ENCODE measurements around the gene UQCC5. TPM values are rescaled to one million over a fixed set of nuclear protein-coding genes. Genes with fewer than 3 reads are reported as not detected.

UQCC5 gene
- total RNA-seq, 1 experiment from 2014 or later: 37.8 TPM

- Mint-ChIP-seq H3K9me3 (no peaks in the 10 kb centered on the region), H3K4me1 (peaks cover 6% of the 10 kb centered on the region; the same call in 1 of the 2 replicates), H3K27ac (no peak overlapping the region), H3K27me3 (ENCODE audit: low read depth) (no peaks in the 10 kb centered on the region), H3K36me3 (peaks cover 34% of the 10 kb centered on the region), H3K4me3 (no peak overlapping the region)
- DNase-seq (ENCODE audit: low spot score): no peak
- CTCF ChIA-PET: no interaction called here
- POLR2A ChIA-PET: no interaction called here
- TF ChIP-seq ZNF423 (CRISPR knock-in tag; IDR thresholded peaks at IDR 0.05) (no peak), JAZF1 (CRISPR knock-in tag; IDR thresholded peaks at IDR 0.05) (no peak), CTCF (IDR thresholded peaks at IDR 0.05) (no peak), USF1 (CRISPR knock-in tag; IDR thresholded peaks at IDR 0.05) (no peak), GRHL2 (CRISPR knock-in tag; IDR thresholded peaks at IDR 0.05; ENCODE audit: insufficient replicate concordance, severe bottlenecking) (no peak), MLX (CRISPR knock-in tag; IDR thresholded peaks at IDR 0.05) (no peak), ATF3 (CRISPR knock-in tag; conservative IDR thresholded peaks at IDR 0.05) (no peak), ZNF416 (CRISPR knock-in tag; IDR thresholded peaks at IDR 0.05) (no peak), IRF1 (CRISPR knock-in tag; IDR thresholded peaks at IDR 0.05) (no peak), AFF4 (CRISPR knock-in tag; IDR thresholded peaks at IDR 0.05; ENCODE audit: borderline replicate concordance) (no peak), HMGXB4 (CRISPR knock-in tag; IDR thresholded peaks at IDR 0.05) (no peak), IRF2 (CRISPR knock-in tag; IDR thresholded peaks at IDR 0.05; ENCODE audit: borderline replicate concordance, low read depth) (no peak), KAT7 (CRISPR knock-in tag; IDR thresholded peaks at IDR 0.05; ENCODE audit: borderline replicate concordance) (no peak), ZNF532 (CRISPR knock-in tag; IDR thresholded peaks at IDR 0.05; ENCODE audit: borderline replicate concordance) (no peak), FOXP1 (CRISPR knock-in tag; IDR thresholded peaks at IDR 0.05; ENCODE audit: borderline replicate concordance) (no peak), CREB1 (CRISPR knock-in tag; IDR thresholded peaks at IDR 0.05) (no peak), ZSCAN18 (CRISPR knock-in tag; IDR thresholded peaks at IDR 0.05) (no peak), NFATC4 (CRISPR knock-in tag; IDR thresholded peaks at IDR 0.05) (no peak), PRRX2 (CRISPR knock-in tag; IDR thresholded peaks at IDR 0.05) (no peak)
- ATAC-seq: no peak
Observed at GRCh38 chr3:52544937-52545336, 8.5 kb downstream of the UQCC5 start.
